Hepatocyte (in vitro differentiated cells): ENCODE results near the gene NECTIN3. TPM values are rescaled to one million over a fixed set of nuclear protein-coding genes. Genes with fewer than 3 reads are reported as not detected.

Experiments
- DNase-seq: peaks from one replicate; pipeline ENCODE4 v3.0.0-alpha.2; 2016; ENCODE audit warnings: low spot score
- H2AFZ ChIP-seq: fragments of 200-600 bp; sonication (generic); 2 replicates; pipeline ENCODE4 v1.6.0; 2016; ENCODE audit warnings: antibody characterized with exemption, mild to moderate bottlenecking
- H3K27ac ChIP-seq: fragments of 200-600 bp; sonication (generic); 2 replicates; pipeline ENCODE4 v1.5.1; 2016; ENCODE audit warnings: mild to moderate bottlenecking
- H3K27me3 ChIP-seq: fragments of 200-600 bp; sonication (generic); 2 replicates; pipeline ENCODE4 v1.6.1; 2016
- H3K36me3 ChIP-seq: fragments of 200-600 bp; sonication (generic); replicated peaks from 2 replicates; pipeline ENCODE4 v1.5.1; 2016; ENCODE audit warnings: low read depth; ENCODE audit not compliant: insufficient read depth
- H3K4me1 ChIP-seq: fragments of 200-600 bp; sonication (generic); 2 replicates; pipeline ENCODE4 v1.5.1; 2016; ENCODE audit warnings: mild to moderate bottlenecking, moderate library complexity; ENCODE audit not compliant: insufficient read depth
- H3K4me2 ChIP-seq: fragments of 200-600 bp; sonication (generic); 2 replicates; pipeline ENCODE4 v1.6.0; 2016
- H3K4me3 ChIP-seq: fragments of 200-600 bp; sonication (generic); 2 replicates; pipeline ENCODE4 v1.5.1; 2016; ENCODE audit warnings: mild to moderate bottlenecking
- H3K79me2 ChIP-seq: fragments of 200-600 bp; sonication (generic); 2 replicates; pipeline ENCODE4 v1.6.0; 2017; ENCODE audit warnings: mild to moderate bottlenecking
- H3K9me2 ChIP-seq: fragments of 200-600 bp; sonication (generic); replicated peaks from 2 replicates; pipeline ENCODE4 v1.6.0; 2017; ENCODE audit warnings: mild to moderate bottlenecking; ENCODE audit not compliant: insufficient read depth
- H3K9me3 ChIP-seq: fragments of 200-600 bp; sonication (generic); 2 replicates; pipeline ENCODE4 v1.5.1; 2016; ENCODE audit warnings: low read depth, mild to moderate bottlenecking
- H4K20me1 ChIP-seq: fragments of 200-600 bp; sonication (generic); 2 replicates; pipeline ENCODE4 v1.6.0; 2016; ENCODE audit warnings: mild to moderate bottlenecking; ENCODE audit not compliant: insufficient read depth, poor library complexity, severe bottlenecking
- EZH2 ChIP-seq: fragments of 200-600 bp; sonication (generic); IDR thresholded peaks from 2 replicates; pipeline ENCODE4 v1.6.1; 2016; ENCODE audit warnings: antibody characterized with exemption, mild to moderate bottlenecking, borderline replicate concordance
- EZH2phosphoT487 ChIP-seq: fragments of 200-600 bp; sonication (generic); IDR thresholded peaks from one replicate; pipeline ENCODE4 v1.6.1; 2018; ENCODE audit warnings: antibody characterized with exemption, mild to moderate bottlenecking, low read depth, moderate library complexity; ENCODE audit not compliant: unreplicated experiment, severe bottlenecking
- whole genome bisulfite sequencing: methylation state at CpG from one replicate; pipeline ENCODE4 v1.1.6; 2016; ENCODE audit warnings: low lambda C conversion rate; ENCODE audit errors: missing lambda C conversion rate; 5-methylcytosine and 5-hydroxymethylcytosine counted together
- polyA plus RNA-seq: library from polyadenylated mRNA; unstranded; fragments of >200 nt; fragmentation: Nextera tagmentation; extraction: Ambion mirVana; gene quantifications from 2 replicates; pipeline ENCODE4 v1.2.1, GENCODE V29; 2016
- total RNA-seq: library from RNA; depleted of rRNA; stranded (reverse); fragments of >200 nt; gene quantifications from 2 replicates; pipeline ENCODE4 v1.2.3, GENCODE V29; 2014
- TF ChIP-seq, protein P1 (sequence below): fragments of 200-600 bp; sonication (generic); IDR thresholded peaks from 2 replicates; pipeline ENCODE4 v1.5.1; 2016; ENCODE audit warnings: antibody characterized with exemption, mild to moderate bottlenecking; ENCODE audit not compliant: poor library complexity

NECTIN3 gene
- total and polyA plus RNA-seq, 2 experiments from 2014 or later = 18.9 to 88.6 TPM

DNA sequence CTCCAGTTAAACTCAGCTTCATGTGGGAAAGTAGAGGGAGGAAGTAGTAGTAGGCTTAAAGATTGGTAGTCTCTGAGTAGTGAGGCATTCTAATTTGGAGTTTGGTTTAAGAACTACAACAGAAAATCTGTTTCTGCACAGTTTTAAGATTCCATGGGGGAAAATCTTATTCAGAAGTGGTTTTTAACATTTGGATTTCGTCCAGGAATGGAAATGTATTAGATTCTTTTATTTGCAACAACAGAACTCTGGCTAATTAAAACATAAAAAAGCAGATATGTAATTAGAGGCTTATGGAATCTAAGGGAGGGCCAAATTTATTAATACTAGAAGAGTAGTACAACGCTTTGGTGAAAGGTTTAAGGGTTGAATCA is 36.0 kb downstream of the NECTIN3 start:
- H3K4me2 ChIP-seq = no peak overlapping the region
- TF ChIP-seq EZH2 (no peak), EZH2phosphoT487 (no peak)
- TF ChIP-seq, protein P1, sequence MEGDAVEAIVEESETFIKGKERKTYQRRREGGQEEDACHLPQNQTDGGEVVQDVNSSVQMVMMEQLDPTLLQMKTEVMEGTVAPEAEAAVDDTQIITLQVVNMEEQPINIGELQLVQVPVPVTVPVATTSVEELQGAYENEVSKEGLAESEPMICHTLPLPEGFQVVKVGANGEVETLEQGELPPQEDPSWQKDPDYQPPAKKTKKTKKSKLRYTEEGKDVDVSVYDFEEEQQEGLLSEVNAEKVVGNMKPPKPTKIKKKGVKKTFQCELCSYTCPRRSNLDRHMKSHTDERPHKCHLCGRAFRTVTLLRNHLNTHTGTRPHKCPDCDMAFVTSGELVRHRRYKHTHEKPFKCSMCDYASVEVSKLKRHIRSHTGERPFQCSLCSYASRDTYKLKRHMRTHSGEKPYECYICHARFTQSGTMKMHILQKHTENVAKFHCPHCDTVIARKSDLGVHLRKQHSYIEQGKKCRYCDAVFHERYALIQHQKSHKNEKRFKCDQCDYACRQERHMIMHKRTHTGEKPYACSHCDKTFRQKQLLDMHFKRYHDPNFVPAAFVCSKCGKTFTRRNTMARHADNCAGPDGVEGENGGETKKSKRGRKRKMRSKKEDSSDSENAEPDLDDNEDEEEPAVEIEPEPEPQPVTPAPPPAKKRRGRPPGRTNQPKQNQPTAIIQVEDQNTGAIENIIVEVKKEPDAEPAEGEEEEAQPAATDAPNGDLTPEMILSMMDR = no peak

DNA sequence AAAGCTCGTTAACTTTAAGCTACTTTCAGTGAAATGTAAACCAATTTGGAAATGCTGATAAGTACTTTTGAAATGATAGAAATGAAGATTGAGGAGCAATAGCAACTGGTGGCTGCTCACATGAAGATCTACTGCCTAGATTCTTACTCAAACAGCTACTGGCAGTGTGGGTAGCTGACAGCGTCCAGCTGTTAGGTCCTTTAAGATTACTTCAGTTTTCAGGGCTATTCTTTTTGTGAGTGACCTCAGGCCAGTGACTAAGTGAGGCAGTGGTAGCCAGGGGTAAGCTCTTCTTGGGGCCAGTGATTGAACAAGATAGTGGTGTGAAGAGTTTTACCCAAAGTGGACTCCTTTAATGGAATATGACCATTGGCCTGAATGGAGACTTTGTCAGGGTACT is 41.3 kb downstream of the NECTIN3 start:
- Histone ChIP-seq H3K9me2 (no peaks in the 10 kb centered on the region), H3K4me1 (no peaks in the 10 kb centered on the region), H3K79me2 (peaks cover 80% of the 10 kb centered on the region), H4K20me1 (peaks cover 12% of the 10 kb centered on the region), H3K4me3 (no peak overlapping the region), H3K4me2 (no peak overlapping the region), H3K27me3 (no peaks in the 10 kb centered on the region), H3K9me3 (no peaks in the 10 kb centered on the region), H3K36me3 (no peaks in the 10 kb centered on the region), H2AFZ (no peak overlapping the region), H3K27ac (no peak overlapping the region)
- 76% methylated on average over 2 of the region's 2 CpGs for WGBS
- TF ChIP-seq EZH2phosphoT487 (no peak), EZH2 (no peak)
- TF ChIP-seq, protein P1 = no peak
- DNase-seq = no peak

More for the DNA sequence above, 36.0 kb downstream of the NECTIN3 start:
- Histone ChIP-seq H3K9me2 (no peaks in the 10 kb centered on the region), H4K20me1 (peaks cover 18% of the 10 kb centered on the region), H3K36me3 (no peaks in the 10 kb centered on the region), H3K4me1 (peaks cover 7% of the 10 kb centered on the region), H2AFZ (no peak overlapping the region), H3K27ac (no peak overlapping the region), H3K4me3 (no peak overlapping the region), H3K79me2 (peaks cover 100% of the 10 kb centered on the region), H3K9me3 (no peaks in the 10 kb centered on the region), H3K27me3 (no peaks in the 10 kb centered on the region)
- no peak for DNase-seq
- WGBS = 76% methylated on average over 2 of the region's 2 CpGs

DNA sequence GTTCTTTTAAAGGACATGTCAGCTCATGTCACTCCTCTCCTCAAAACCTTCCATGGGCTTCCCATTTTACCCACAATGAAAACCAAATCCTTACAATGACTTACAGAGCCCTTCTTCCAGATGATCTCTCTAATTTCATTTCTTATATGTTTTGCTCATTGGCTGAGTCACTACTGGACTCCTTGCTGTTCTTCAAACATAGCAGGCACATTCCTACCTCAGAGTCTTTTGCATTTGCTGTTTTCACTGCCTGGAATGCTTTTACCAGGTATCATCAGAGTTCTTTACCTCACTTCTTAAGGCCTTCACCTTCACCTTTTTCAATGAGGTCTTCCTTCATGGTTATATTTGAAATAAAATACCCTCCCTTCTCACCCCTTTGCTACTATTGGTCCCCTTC is 57.3 kb downstream of the NECTIN3 start:
- Histone ChIP-seq H2AFZ (no peak overlapping the region), H3K4me2 (no peak overlapping the region), H3K27me3 (no peaks in the 10 kb centered on the region), H4K20me1 (no peaks in the 10 kb centered on the region), H3K79me2 (no peaks in the 10 kb centered on the region), H3K4me3 (no peak overlapping the region), H3K9me3 (no peaks in the 10 kb centered on the region), H3K9me2 (no peaks in the 10 kb centered on the region), H3K36me3 (no peaks in the 10 kb centered on the region), H3K27ac (no peak overlapping the region), H3K4me1 (no peaks in the 10 kb centered on the region)
- TF ChIP-seq EZH2 = no peak
- TF ChIP-seq, protein P1 = no peak
- no peak for TF ChIP-seq EZH2phosphoT487
- no peak for DNase-seq

DNA sequence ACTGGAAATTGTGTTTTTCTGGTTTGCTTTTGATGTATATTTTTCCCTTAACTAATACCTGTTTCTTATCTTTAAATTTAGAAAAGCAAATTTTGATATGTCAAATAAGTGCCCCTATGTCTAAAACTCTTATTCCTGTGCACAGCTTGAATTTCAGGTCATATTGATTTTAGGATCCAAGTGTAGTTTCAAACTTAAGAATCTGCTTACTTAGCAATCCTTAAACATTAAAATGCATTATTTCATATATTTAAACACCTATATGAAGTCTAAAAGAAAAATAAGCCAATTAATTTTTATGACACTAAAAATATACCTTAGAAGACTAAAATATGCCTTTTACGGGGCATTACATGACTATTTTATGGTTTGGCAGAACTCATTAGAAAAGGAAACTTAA is 59.2 kb downstream of the NECTIN3 start:
- WGBS = 96% methylated on average over 1 of the region's 1 CpG
- Histone ChIP-seq H3K79me2 (no peaks in the 10 kb centered on the region), H3K4me3 (no peak overlapping the region)

More for the DNA sequence above, 59.2 kb downstream of the NECTIN3 start:
- no peak overlapping the region for H3K27ac ChIP-seq
- no peaks in the 10 kb centered on the region for H3K27me3 ChIP-seq
- no peaks in the 10 kb centered on the region for H3K4me1 ChIP-seq
- no peak for TF ChIP-seq EZH2
- no peak for TF ChIP-seq EZH2phosphoT487
- TF ChIP-seq, protein P1 = no peak
- H3K9me3 ChIP-seq = no peaks in the 10 kb centered on the region
- H4K20me1 ChIP-seq = no peaks in the 10 kb centered on the region
- H2AFZ ChIP-seq = no peak overlapping the region
- H3K4me2 ChIP-seq = no peak overlapping the region
- no peak for DNase-seq
- no peaks in the 10 kb centered on the region for H3K36me3 ChIP-seq
- H3K9me2 ChIP-seq = no peaks in the 10 kb centered on the region
